ENCODE results near the gene OSBPL6. TPM values are rescaled to one million over a fixed set of nuclear protein-coding genes. Genes with fewer than 3 reads are reported as not detected.

The OSBPL6 gene
- total RNA-seq, 1 experiment from 2014 or later: 2.3 TPM

DNA sequence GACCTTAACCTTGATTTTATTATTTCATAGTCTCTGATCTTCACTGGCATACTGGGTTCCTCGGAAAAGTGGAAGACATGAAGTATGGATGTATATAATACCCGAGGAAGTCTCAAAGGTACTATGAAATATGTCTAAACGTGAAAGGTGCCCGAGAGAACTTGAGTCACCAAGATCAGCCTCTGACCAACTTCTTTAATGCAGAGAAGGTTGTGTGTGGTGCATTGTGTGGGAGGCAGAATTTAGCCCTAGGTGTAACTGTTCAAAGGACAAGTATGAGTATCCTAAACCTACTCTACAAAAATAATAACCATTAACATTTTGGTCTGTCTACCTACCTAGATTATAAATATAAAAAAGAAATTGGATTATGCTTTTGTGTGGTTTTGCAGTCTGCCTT, 36.1 kb downstream of the OSBPL6 start:
- no peak overlapping the region for H3K27ac Mint-ChIP-seq (ENCODE audit: unreplicated experiment)
- H3K4me3 Mint-ChIP-seq (ENCODE audit: low read depth, unreplicated experiment): no peak overlapping the region
- no peaks in the 10 kb centered on the region for H3K36me3 Mint-ChIP-seq (ENCODE audit: insufficient read depth, unreplicated experiment)
- TF ChIP-seq, protein P1, sequence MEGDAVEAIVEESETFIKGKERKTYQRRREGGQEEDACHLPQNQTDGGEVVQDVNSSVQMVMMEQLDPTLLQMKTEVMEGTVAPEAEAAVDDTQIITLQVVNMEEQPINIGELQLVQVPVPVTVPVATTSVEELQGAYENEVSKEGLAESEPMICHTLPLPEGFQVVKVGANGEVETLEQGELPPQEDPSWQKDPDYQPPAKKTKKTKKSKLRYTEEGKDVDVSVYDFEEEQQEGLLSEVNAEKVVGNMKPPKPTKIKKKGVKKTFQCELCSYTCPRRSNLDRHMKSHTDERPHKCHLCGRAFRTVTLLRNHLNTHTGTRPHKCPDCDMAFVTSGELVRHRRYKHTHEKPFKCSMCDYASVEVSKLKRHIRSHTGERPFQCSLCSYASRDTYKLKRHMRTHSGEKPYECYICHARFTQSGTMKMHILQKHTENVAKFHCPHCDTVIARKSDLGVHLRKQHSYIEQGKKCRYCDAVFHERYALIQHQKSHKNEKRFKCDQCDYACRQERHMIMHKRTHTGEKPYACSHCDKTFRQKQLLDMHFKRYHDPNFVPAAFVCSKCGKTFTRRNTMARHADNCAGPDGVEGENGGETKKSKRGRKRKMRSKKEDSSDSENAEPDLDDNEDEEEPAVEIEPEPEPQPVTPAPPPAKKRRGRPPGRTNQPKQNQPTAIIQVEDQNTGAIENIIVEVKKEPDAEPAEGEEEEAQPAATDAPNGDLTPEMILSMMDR (IDR thresholded peaks at IDR 0.05; ENCODE audit: unreplicated experiment): no peak
- no peaks in the 10 kb centered on the region for H3K9me3 Mint-ChIP-seq (ENCODE audit: low read depth, unreplicated experiment)
- no peaks in the 10 kb centered on the region for H3K27me3 Mint-ChIP-seq (ENCODE audit: unreplicated experiment)
- intact Hi-C loops (cut with micrococcal nuclease; ENCODE audit: unreplicated experiment): no loop called here
- no peaks in the 10 kb centered on the region for H3K4me1 Mint-ChIP-seq (ENCODE audit: low read depth, unreplicated experiment)
- CTCF ChIA-PET: interaction anchor here (0.6 kb wide), 1 partner anchor 55 kb away, joined by 3 read pairs; no protein-coding TSS in a partner anchor
- BruUV-seq (replicated peaks): no TSS peak
- no peak for DNase-seq

DNA sequence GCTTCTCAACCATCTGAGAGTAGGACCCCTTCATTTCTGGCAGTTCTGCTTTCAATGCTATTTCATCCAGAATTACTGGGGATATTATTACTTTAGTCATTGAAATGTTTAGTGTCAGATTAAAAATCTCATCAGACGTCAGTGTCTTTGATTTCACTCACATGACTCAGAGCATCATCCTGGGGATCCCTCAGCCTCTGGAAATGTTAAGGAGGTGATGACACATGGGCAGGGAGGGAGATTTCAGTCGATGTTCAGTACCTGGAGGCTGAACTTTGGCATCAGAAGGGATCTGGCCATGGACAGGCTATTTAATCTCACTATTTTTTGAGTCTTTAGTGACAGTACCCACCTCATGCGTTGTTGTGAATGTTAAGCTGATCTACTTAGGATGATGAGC, 39.1 kb downstream of the OSBPL6 start:
- intact Hi-C loops (cut with micrococcal nuclease; ENCODE audit: unreplicated experiment): no loop called here
- H3K4me1 Mint-ChIP-seq (ENCODE audit: low read depth, unreplicated experiment): no peaks in the 10 kb centered on the region
- no peaks in the 10 kb centered on the region for H3K9me3 Mint-ChIP-seq (ENCODE audit: low read depth, unreplicated experiment)
- no peaks in the 10 kb centered on the region for H3K27me3 Mint-ChIP-seq (ENCODE audit: unreplicated experiment)
- no peak overlapping the region for H3K27ac Mint-ChIP-seq (ENCODE audit: unreplicated experiment)
- no peaks in the 10 kb centered on the region for H3K36me3 Mint-ChIP-seq (ENCODE audit: insufficient read depth, unreplicated experiment)
- CTCF ChIA-PET: no interaction called here
- TF ChIP-seq, protein P1 (IDR thresholded peaks at IDR 0.05; ENCODE audit: unreplicated experiment): no peak
- no peak overlapping the region for H3K4me3 Mint-ChIP-seq (ENCODE audit: low read depth, unreplicated experiment)
- no TSS peak for BruUV-seq (replicated peaks)
- no peak for DNase-seq

DNA sequence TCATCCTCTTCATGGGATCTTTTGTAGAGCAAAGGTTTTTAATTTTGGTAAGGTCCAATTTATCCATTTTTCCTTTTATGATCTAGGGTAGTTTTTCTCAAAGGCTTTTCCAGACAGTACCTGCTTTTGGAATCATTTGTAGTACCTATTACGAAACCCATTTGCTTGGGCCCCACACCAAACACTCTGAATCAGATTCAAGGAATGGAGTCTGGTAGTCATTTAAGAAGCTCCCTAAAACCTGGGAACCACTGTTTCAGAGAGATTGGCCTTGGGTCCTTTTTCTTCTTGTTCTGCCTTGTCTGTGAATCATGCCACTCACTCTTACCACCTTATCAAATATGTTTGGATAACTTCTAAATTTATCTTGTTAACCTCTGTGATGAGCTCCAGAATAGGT, 40.3 kb downstream of the OSBPL6 start:
- H3K36me3 Mint-ChIP-seq (ENCODE audit: insufficient read depth, unreplicated experiment): no peaks in the 10 kb centered on the region
- CTCF ChIA-PET: no interaction called here
- no TSS peak for BruUV-seq (replicated peaks)
- H3K27ac Mint-ChIP-seq (ENCODE audit: unreplicated experiment): no peak overlapping the region
- H3K9me3 Mint-ChIP-seq (ENCODE audit: low read depth, unreplicated experiment): no peaks in the 10 kb centered on the region
- H3K4me3 Mint-ChIP-seq (ENCODE audit: low read depth, unreplicated experiment): no peak overlapping the region
- no peaks in the 10 kb centered on the region for H3K27me3 Mint-ChIP-seq (ENCODE audit: unreplicated experiment)
- TF ChIP-seq, protein P1 (IDR thresholded peaks at IDR 0.05; ENCODE audit: unreplicated experiment): no peak
- no peaks in the 10 kb centered on the region for H3K4me1 Mint-ChIP-seq (ENCODE audit: low read depth, unreplicated experiment)
- intact Hi-C loops (cut with micrococcal nuclease; ENCODE audit: unreplicated experiment): no loop called here
- DNase-seq: no peak

DNA sequence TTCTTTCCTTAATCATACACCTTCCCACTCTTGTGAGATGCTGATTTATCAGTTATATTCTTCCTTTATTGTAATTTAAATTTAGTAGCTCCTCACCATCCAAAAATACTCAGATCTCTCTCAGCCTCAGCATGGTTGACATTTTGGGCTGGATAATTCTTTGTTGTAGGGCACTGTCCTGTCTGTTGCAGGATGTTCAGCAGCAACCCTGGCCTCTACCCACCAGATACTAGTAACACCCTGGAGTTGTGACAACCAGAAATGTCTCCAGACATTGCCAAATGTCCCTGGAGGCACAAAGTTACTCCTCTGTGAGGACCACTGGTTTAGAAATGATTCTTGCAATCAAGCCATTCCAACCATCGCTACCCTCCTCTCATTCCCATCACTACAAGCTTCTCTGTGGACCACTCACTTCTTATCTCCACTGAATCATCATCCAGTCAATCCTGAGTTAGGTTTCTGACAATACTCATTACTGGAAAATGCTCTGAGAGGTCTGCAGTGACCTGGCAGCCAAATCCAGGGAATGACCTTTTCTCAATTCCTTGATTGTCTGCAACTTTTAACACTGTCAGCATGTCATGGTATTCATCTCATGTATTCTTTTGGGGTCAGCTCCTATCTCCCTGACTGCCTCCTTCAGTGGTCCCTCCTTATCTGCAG, 43.3 kb downstream of the OSBPL6 start:
- no peak for DNase-seq
- Mint-ChIP-seq H3K4me1 (ENCODE audit: low read depth, unreplicated experiment) (peaks cover 9% of the 10 kb centered on the region), H3K27ac (ENCODE audit: unreplicated experiment) (no peak overlapping the region), H3K27me3 (ENCODE audit: unreplicated experiment) (no peaks in the 10 kb centered on the region), H3K36me3 (ENCODE audit: insufficient read depth, unreplicated experiment) (no peaks in the 10 kb centered on the region), H3K9me3 (ENCODE audit: low read depth, unreplicated experiment) (no peaks in the 10 kb centered on the region), H3K4me3 (ENCODE audit: low read depth, unreplicated experiment) (no peak overlapping the region)
- intact Hi-C loops (cut with micrococcal nuclease; ENCODE audit: unreplicated experiment): no loop called here
- no TSS peak for BruUV-seq (replicated peaks)
- TF ChIP-seq, protein P1 (IDR thresholded peaks at IDR 0.05; ENCODE audit: unreplicated experiment): no peak
- CTCF ChIA-PET: no interaction called here

All from Calu3 (cell line).